Right renal pelvis (tissue), 4 donors: ENCODE data around the gene EXO5. TPM values are rescaled to one million over a fixed set of nuclear protein-coding genes. Genes with fewer than 3 reads are reported as not detected.
"Not testable (repeated sequence)": the region's sequence is repeated elsewhere in the genome, so short reads cannot be mapped to it uniquely, and the experiment has no call there.

Source experiments
- DNase-seq, 4 donors: peaks; one replicate each; pipeline ENCODE4 v3.0.0-alpha.2; 2013; ENCODE audit warnings: low read depth in 4 of 4, low spot score in 3 of 4, missing footprints in 1 of 4
- polyA plus RNA-seq, 4 donors: library from polyadenylated mRNA; unstranded; fragments of 120-200 nt; gene quantifications; one replicate each; pipeline ENCODE4 v1.2.1, GENCODE V29; 2013; ENCODE audit not compliant: insufficient read length in 4 of 4

EXO5 gene
- polyA plus RNA-seq, 4 donors = 12.0 to 14.1 (median 12.5) TPM

- DNase-seq = no peak
These were observed 30.8 kb downstream of the EXO5 start for GRCh38 chr1:40539338-40539737.

GRCh38 chr1:40546957-40547356, 38.4 kb downstream of the EXO5 start:
- no peak for DNase-seq

- no peak for DNase-seq
These were observed 44.5 kb downstream of the EXO5 start for GRCh38 chr1:40553017-40553416.

GRCh38 chr1:40554807-40555206, 46.2 kb downstream of the EXO5 start:
- not testable (repeated sequence) for DNase-seq

- DNase-seq = no peak
These were observed 47.6 kb downstream of the EXO5 start for GRCh38 chr1:40556121-40556520.

- not testable (repeated sequence) for DNase-seq
These were observed 49.7 kb downstream of the EXO5 start for GRCh38 chr1:40558241-40558640.

GRCh38 chr1:40562185-40562584, 53.6 kb downstream of the EXO5 start:
- DNase-seq = no peak

- no peak for DNase-seq
These were observed 54.7 kb downstream of the EXO5 start for GRCh38 chr1:40563266-40563665.

- no peak for DNase-seq
These were observed 55.9 kb downstream of the EXO5 start for GRCh38 chr1:40564506-40564905.

- no peak for DNase-seq
These were observed 56.3 kb downstream of the EXO5 start for GRCh38 chr1:40564913-40565312.

Other genes with a start within 250 kb of the EXO5 start
- 10 to 100 TPM; 18.8 to 32.0 (median 23.5) TPM for gene COL9A2, start 191.5 kb upstream of the EXO5 start, polyA plus RNA-seq
- gene SMAP2, start 135.0 kb upstream of the EXO5 start, polyA plus RNA-seq = 10 to 100 TPM; 22.7 to 29.7 (median 24.3) TPM
- 1 to 10 TPM; 4.8 to 5.6 (median 5.5) TPM for gene ZFP69B, start 58.3 kb upstream of the EXO5 start, polyA plus RNA-seq
- gene ZFP69, start 31.5 kb upstream of the EXO5 start, polyA plus RNA-seq = 1 to 10 TPM; 5.3 to 9.8 (median 8.3) TPM
- 10 to 100 TPM in 3 of 4 donors, 1 to 10 TPM in 1; 7.7 to 12.3 (median 11.3) TPM for gene ZNF684, start 22.9 kb downstream of the EXO5 start, polyA plus RNA-seq
- gene RIMS3, start 156.9 kb downstream of the EXO5 start, polyA plus RNA-seq = 1 to 10 TPM; 1.7 to 1.8 (median 1.7) TPM
- gene NFYC, start 182.9 kb downstream of the EXO5 start, polyA plus RNA-seq = 100 to 1,000 TPM in 2 of 4 donors, 10 to 100 TPM in 2; 92.0 to 106 (median 101) TPM